A549 (cell line): Measurements from ENCODE around the gene IL20RA. TPM values are rescaled to one million over a fixed set of nuclear protein-coding genes. Genes with fewer than 3 reads are reported as not detected.

Experiments
- ATAC-seq, 2 experiments: fragments of 200-7000 bp in 1 of 2; fragments of >200 bp in 1 of 2; cut with Nextera tagmentation in 1 of 2; cut with Tn5 transposase in 1 of 2; 3 replicates each; pipeline versions ENCODE4 v1.8.0 to v1.9.1; 2018 to 2020; ENCODE audit warnings: mild to moderate bottlenecking in 1 of 2, moderate library complexity in 1 of 2
- CTCF ChIA-PET: fragments of 300-600 bp; sonication (Branson Sonifier 250); formaldehyde crosslinking; extraction: SDS; loops from one replicate; lab custom pipeline; 2021; ENCODE audit warnings: antibody characterized with exemption, inconsistent platforms; lab: Yijun Ruan, JAX
- POLR2A ChIA-PET: fragments of 350-600 bp; formaldehyde crosslinking; extraction: SDS; loops from one replicate; lab custom pipeline; 2021; ENCODE audit warnings: antibody characterized with exemption, inconsistent platforms; lab: Yijun Ruan, JAX
- DNase-seq, 2 experiments: peaks; one replicate each; pipeline versions ENCODE4 v3.0.0 to v3.0.0-alpha.2; 2011 to 2016; ENCODE audit warnings: low read depth in 1 of 2, low spot score in 1 of 2
- FAIRE-seq: peaks from 2 replicates; lab custom pipeline; 2011; peaks lifted over from hg19 to GRCh38; lab: Jason Lieb, UNC
- H3K27ac ChIP-seq, 2 experiments: fragments of >200 bp; sonication (Bioruptor Twin); formaldehyde crosslinking; 3 replicates each; pipeline ENCODE4 v1.5.1; 2016 to 2017
- H3K4me1 ChIP-seq: fragments of >200 bp; sonication (Bioruptor Twin); formaldehyde crosslinking; 3 replicates; pipeline ENCODE4 v1.6.1; 2016
- H3K4me2 ChIP-seq: fragments of >200 bp; sonication (Bioruptor Twin); formaldehyde crosslinking; 3 replicates; pipeline ENCODE4 v1.6.1; 2016
- H3K4me3 ChIP-seq: fragments of >200 bp; sonication (Bioruptor Twin); formaldehyde crosslinking; 3 replicates; pipeline ENCODE4 v1.5.1; 2016
- H3K9me3 ChIP-seq: fragments of >200 bp; sonication (Bioruptor Twin); formaldehyde crosslinking; 3 replicates; pipeline ENCODE4 v1.6.1; 2016
- BHLHE40 ChIP-seq: IDR thresholded peaks from 2 replicates; pipeline ENCODE4 v1.6.1; 2012; ENCODE audit warnings: low read depth, low read length, inconsistent platforms
- CBX8 ChIP-seq: fragments of 200-600 bp; sonication (generic); IDR thresholded peaks from 2 replicates; pipeline ENCODE4 v1.6.1; 2016
- EHF ChIP-seq: fragments of 250-450 bp; sonication (Bioruptor Pico); IDR thresholded peaks from 2 replicates; pipeline ENCODE4 v1.5.0; 2020; ENCODE audit warnings: mild to moderate bottlenecking
- EHMT2 ChIP-seq: fragments of 200-600 bp; sonication (generic); IDR thresholded peaks from 2 replicates; pipeline ENCODE4 v1.6.1; 2016; ENCODE audit warnings: antibody characterized with exemption, low read depth, mild to moderate bottlenecking, moderate library complexity
- EP300 ChIP-seq, 2 experiments: fragments of >200 bp; sonication (Bioruptor Twin); formaldehyde crosslinking; IDR thresholded peaks; 2 replicates in 1 of 2; 3 replicates in 1 of 2; pipeline ENCODE4 v1.6.1; 2016 to 2017
- ESRRA ChIP-seq: fragments of 150-350 bp; IDR thresholded peaks from 2 replicates; pipeline ENCODE4 v1.6.1; 2014; ENCODE audit warnings: mild to moderate bottlenecking, low read length, borderline replicate concordance
- FOSB ChIP-seq: fragments of 250-450 bp; sonication (Bioruptor Pico); IDR thresholded peaks from 2 replicates; pipeline ENCODE4 v1.5.0; 2020; ENCODE audit warnings: mild to moderate bottlenecking, moderate library complexity
- FOXS1 ChIP-seq: fragments of 250-450 bp; sonication (Bioruptor Pico); IDR thresholded peaks from 2 replicates; pipeline ENCODE4 v1.5.0; 2020; ENCODE audit warnings: mild to moderate bottlenecking, moderate library complexity
- HEYL ChIP-seq: fragments of 250-450 bp; sonication (Bioruptor Pico); IDR thresholded peaks from 2 replicates; pipeline ENCODE4 v1.8.0; 2021; ENCODE audit warnings: mild to moderate bottlenecking, moderate library complexity
- HOXA7 ChIP-seq: fragments of 250-450 bp; sonication (Bioruptor Pico); IDR thresholded peaks from 2 replicates; pipeline ENCODE4 v1.5.0; 2020; ENCODE audit warnings: mild to moderate bottlenecking, moderate library complexity
- HOXB13 ChIP-seq: fragments of 250-450 bp; sonication (Bioruptor Pico); IDR thresholded peaks from 2 replicates; pipeline ENCODE4 v1.5.0; 2020; ENCODE audit warnings: low read depth, mild to moderate bottlenecking, moderate library complexity
- HOXB5 ChIP-seq: fragments of 250-450 bp; sonication (Bioruptor Pico); IDR thresholded peaks from 2 replicates; pipeline ENCODE4 v1.5.0; 2020; ENCODE audit warnings: mild to moderate bottlenecking, moderate library complexity
- JUN ChIP-seq, 2 experiments: fragments of >200 bp; sonication (Bioruptor Twin); formaldehyde crosslinking; IDR thresholded peaks; 2 replicates in 1 of 2; 3 replicates in 1 of 2; pipeline ENCODE4 v1.6.1; 2016 to 2017
- MAZ ChIP-seq: fragments of 150-350 bp; IDR thresholded peaks from 2 replicates; pipeline ENCODE4 v1.6.1; 2014; ENCODE audit warnings: antibody characterized with exemption, low read depth, low read length, borderline replicate concordance
- MYC ChIP-seq: IDR thresholded peaks from 2 replicates; pipeline ENCODE4 v1.6.1; 2012; ENCODE audit warnings: mild to moderate bottlenecking, inconsistent platforms, low read length, improper control_type of control experiment, borderline replicate concordance
- NFE2L2 ChIP-seq: fragments of 150-350 bp; conservative IDR thresholded peaks from 2 replicates; pipeline ENCODE4 v1.6.1; 2014; ENCODE audit warnings: low read length
- NR3C1 ChIP-seq: fragments of >200 bp; sonication (Bioruptor Twin); formaldehyde crosslinking; IDR thresholded peaks from 3 replicates; pipeline ENCODE4 v1.6.1; 2017
- POLR2A ChIP-seq: IDR thresholded peaks from 2 replicates; pipeline ENCODE4 v1.6.1; 2012; ENCODE audit warnings: mild to moderate bottlenecking, low read length
- POLR2AphosphoS2 ChIP-seq: conservative IDR thresholded peaks from 2 replicates; pipeline ENCODE4 v1.6.1; 2012; ENCODE audit warnings: low read length, improper control_type of control experiment, inconsistent platforms
- RAD21 ChIP-seq, 2 experiments: fragments of >200 bp in 1 of 2; sonication (Bioruptor Twin) in 1 of 2; formaldehyde crosslinking in 1 of 2; IDR thresholded peaks in 1 of 2; conservative IDR thresholded peaks in 1 of 2; 2 replicates in 1 of 2; 3 replicates in 1 of 2; pipeline ENCODE4 v1.6.1; 2012 to 2018; ENCODE audit warnings: inconsistent platforms in 1 of 2
- ZC3H11A ChIP-seq: fragments of 450-650 bp; IDR thresholded peaks from 2 replicates; pipeline ENCODE4 v1.6.1; 2014; ENCODE audit warnings: antibody characterized with exemption, mild to moderate bottlenecking
- ZFP36 ChIP-seq: fragments of 450-650 bp; IDR thresholded peaks from 2 replicates; pipeline ENCODE4 v1.6.1; 2014; ENCODE audit warnings: borderline replicate concordance; ENCODE audit not compliant: partially characterized antibody
- WGBS: methylation state at CpG from one replicate; pipeline ENCODE4 v1.1.6; 2017; ENCODE audit errors: missing lambda C conversion rate; 5-methylcytosine and 5-hydroxymethylcytosine counted together
- polyA plus RNA-seq, 4 experiments: library from polyadenylated mRNA; depleted of rRNA in 3 of 4; stranded (reverse); fragments of >200 nt; fragmentation: RNase III in 1 of 4; extraction: RNeasy Plus Mini Kit Qiagen cat#74134 plus additional on column Dnase treatment in 1 of 4; gene quantifications; 2 replicates in 3 of 4; 3 replicates in 1 of 4; pipeline ENCODE4 v1.2.3, GENCODE V29; 2011 to 2017
- TF ChIP-seq, protein P1 (sequence below): fragments of 450-650 bp; IDR thresholded peaks from 2 replicates; pipeline ENCODE4 v1.6.1; 2014; ENCODE audit warnings: antibody characterized with exemption
- TF ChIP-seq, protein P2 (sequence below): fragments of 250-450 bp; sonication (Bioruptor Pico); IDR thresholded peaks from 2 replicates; pipeline ENCODE4 v1.5.0; 2021; ENCODE audit warnings: mild to moderate bottlenecking, moderate library complexity, borderline replicate concordance
- TF ChIP-seq, protein P3 (sequence below): IDR thresholded peaks from 2 replicates; pipeline ENCODE4 v1.6.1; 2012
- TF ChIP-seq, protein P4 (sequence below): fragments of >200 bp; sonication (Bioruptor Twin); formaldehyde crosslinking; IDR thresholded peaks from 3 replicates; pipeline ENCODE4 v1.6.1; 2016
- TF ChIP-seq, protein P5 (sequence below): fragments of >200 bp; sonication (Bioruptor Twin); formaldehyde crosslinking; IDR thresholded peaks from 3 replicates; pipeline ENCODE4 v1.5.1; 2016

IL20RA gene
- polyA plus RNA-seq, 2 of the 4 experiments (the other 2 are of a cell fraction), result 0.08 TPM; not detected in 1

DNA sequence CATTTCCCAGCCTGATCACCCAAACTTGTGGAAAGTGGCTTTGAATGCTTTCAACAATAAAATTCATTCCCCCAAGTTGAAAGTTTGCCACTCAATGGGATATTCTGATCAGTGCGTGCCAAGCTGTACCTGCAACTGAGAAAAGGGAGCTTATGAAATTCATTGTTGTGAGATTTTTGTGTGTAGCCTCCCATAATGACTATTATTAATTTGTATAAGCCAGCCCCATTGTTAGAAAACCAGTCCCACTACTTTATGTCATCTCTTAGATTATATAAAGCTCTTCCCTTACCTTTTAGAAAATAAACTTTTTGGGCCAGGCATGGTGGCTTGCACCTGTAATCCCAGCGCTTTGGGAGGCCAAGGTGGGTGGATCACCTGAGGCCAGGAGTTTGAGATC, 15.9 kb downstream of the IL20RA start:
- H3K4me2 ChIP-seq, result no peak overlapping the region
- TF ChIP-seq, protein P1, sequence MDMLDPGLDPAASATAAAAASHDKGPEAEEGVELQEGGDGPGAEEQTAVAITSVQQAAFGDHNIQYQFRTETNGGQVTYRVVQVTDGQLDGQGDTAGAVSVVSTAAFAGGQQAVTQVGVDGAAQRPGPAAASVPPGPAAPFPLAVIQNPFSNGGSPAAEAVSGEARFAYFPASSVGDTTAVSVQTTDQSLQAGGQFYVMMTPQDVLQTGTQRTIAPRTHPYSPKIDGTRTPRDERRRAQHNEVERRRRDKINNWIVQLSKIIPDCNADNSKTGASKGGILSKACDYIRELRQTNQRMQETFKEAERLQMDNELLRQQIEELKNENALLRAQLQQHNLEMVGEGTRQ, result no peak
- TF ChIP-seq ZFP36, result no peak
- no peak for TF ChIP-seq POLR2A
- TF ChIP-seq, all 56 proteins: peak for 0
- no peak for DNase-seq
- no peak for FAIRE-seq
- Histone ChIP-seq H3K9me3 (no peaks in the 10 kb centered on the region), H3K4me3 (no peak overlapping the region), H3K4me1 (no peaks in the 10 kb centered on the region), H3K27ac (no peak overlapping the region)
- 40% methylated on average over 2 of the region's 2 CpGs for WGBS
- ChIA-PET POLR2A (no interaction called here), CTCF (no interaction called here)
- ATAC-seq, result no peak

DNA sequence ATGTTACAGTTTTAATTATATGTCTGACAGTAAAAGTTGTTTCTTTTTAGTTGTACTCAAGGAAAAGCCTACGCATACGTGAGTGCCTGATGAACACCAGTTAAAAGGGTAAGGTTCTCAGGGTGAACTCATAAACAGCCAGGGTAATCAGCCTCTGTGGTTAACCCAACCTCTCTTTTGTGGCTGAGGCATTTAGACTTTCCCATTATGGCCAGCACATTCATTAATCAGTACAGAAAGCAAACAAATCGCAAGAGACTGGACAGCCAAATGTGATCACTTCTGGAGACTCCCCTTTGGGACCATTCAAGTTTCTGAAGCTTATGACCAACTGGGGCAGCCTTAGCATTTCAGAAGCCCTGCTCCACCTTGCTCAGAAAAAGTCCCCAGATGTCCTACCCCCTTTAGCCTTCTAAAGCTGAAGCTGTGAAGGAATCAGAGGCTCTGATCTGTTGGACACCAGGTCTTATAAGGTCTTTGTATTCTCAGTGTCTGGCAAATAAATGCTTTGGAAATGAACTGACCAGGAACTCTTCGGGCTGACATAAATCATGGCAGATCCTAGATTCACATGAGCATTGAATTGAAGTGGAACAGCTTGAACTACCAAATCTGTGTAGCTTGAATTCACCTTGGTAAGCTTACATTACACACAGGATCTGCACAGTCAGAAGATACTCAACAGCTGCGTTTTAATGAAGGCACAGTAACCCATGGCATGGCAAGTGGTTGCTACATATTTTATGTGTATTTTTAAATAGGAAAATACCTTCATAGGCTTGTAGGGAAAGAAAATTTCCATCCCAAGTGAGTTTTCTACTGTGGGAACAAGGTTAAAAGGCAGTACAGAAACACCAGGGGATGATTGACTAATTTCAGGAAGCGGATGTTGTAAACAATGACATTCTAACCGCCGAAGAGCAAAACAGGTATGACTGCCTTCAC, 18.7 kb downstream of the IL20RA start:
- 65% methylated on average over 8 of the region's 8 CpGs for WGBS
- TF ChIP-seq FOXS1 (no peak), EP300 (IDR thresholded peaks at IDR 0.05) (no peak), NFE2L2 (no peak), MAZ (no peak), ZFP36 (no peak), HOXB5 (CRISPR knock-in tag) (no peak), POLR2A (no peak), EHMT2 (no peak), EHF (CRISPR knock-in tag) (no peak), HOXA7 (no peak)
- TF ChIP-seq, protein P2, sequence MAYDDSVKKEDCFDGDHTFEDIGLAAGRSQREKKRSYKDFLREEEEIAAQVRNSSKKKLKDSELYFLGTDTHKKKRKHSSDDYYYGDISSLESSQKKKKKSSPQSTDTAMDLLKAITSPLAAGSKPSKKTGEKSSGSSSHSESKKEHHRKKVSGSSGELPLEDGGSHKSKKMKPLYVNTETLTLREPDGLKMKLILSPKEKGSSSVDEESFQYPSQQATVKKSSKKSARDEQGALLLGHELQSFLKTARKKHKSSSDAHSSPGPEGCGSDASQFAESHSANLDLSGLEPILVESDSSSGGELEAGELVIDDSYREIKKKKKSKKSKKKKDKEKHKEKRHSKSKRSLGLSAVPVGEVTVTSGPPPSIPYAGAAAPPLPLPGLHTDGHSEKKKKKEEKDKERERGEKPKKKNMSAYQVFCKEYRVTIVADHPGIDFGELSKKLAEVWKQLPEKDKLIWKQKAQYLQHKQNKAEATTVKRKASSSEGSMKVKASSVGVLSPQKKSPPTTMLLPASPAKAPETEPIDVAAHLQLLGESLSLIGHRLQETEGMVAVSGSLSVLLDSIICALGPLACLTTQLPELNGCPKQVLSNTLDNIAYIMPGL (CRISPR knock-in tag), result no peak
- TF ChIP-seq, protein P3, sequence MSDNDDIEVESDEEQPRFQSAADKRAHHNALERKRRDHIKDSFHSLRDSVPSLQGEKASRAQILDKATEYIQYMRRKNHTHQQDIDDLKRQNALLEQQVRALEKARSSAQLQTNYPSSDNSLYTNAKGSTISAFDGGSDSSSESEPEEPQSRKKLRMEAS, result no peak
- ATAC-seq (no peak), FAIRE-seq (no peak), DNase-seq (no peak)
- H3K4me2 ChIP-seq, result no peak overlapping the region
- no peak overlapping the region for H3K4me3 ChIP-seq
- H3K27ac ChIP-seq, result no peak overlapping the region
- CTCF ChIA-PET, result interaction anchor here (1.6 kb wide), 1 partner anchor 12 kb away, joined by 6 read pairs; no protein-coding TSS in a partner anchor
- POLR2A ChIA-PET, result no interaction called here
- H3K9me3 ChIP-seq, result no peaks in the 10 kb centered on the region
- no peaks in the 10 kb centered on the region for H3K4me1 ChIP-seq

DNA sequence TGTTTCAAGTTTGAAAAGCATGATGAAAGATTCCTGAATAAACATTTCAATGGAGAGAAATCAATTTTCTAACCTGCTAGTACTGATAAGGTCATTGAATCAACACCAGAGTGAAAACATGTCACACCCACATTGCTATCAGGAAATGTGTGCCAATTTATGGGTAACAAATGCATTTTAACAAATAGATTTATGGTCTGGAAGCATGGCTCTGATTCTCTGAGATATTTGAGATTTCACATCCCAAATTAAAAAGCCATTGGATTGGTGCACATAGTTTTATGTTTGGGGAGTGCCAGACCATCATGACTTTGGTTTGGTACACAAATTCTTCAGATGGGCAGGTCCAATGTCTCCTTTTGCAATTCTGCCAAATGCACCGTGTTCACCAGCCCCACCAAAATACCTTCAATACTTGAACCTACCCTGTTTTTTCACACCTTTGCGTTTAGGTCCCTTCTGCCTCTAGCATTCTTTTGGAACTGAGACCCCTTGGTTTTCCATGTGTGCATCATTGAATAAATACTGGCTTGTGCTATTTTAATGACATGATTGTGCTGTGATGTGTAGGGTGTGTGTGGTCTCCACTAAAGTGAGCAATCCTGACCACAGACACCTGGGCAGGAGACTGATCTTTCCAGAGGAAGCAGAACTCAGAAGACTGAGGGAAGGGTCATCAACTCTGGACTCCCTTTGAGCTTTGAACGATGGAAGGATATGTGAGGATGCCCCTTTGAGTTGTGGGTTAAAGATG, 20.4 kb downstream of the IL20RA start:
- FAIRE-seq, result no peak
- DNase-seq, result no peak
- no peak overlapping the region for H3K4me3 ChIP-seq
- CTCF ChIA-PET, result interaction anchor here (0.6 kb wide), 1 partner anchor 290 kb away, joined by 3 read pairs; no protein-coding TSS in a partner anchor
- ATAC-seq, result no peak
- H3K27ac ChIP-seq, result no peak overlapping the region
- H3K9me3 ChIP-seq, result no peaks in the 10 kb centered on the region
- H3K4me1 ChIP-seq, result no peaks in the 10 kb centered on the region
- no peak overlapping the region for H3K4me2 ChIP-seq
- POLR2A ChIA-PET, result no interaction called here
- 23% methylated on average over 3 of the region's 3 CpGs for WGBS
- no peak for TF ChIP-seq FOXS1
- TF ChIP-seq ZC3H11A, result no peak
- no peak for TF ChIP-seq RAD21 (conservative IDR thresholded peaks at IDR 0.05 in 1 of 2, IDR thresholded peaks at IDR 0.05 in 1 of 2)
- no peak for TF ChIP-seq HOXB5 (CRISPR knock-in tag)
- TF ChIP-seq, protein P4, sequence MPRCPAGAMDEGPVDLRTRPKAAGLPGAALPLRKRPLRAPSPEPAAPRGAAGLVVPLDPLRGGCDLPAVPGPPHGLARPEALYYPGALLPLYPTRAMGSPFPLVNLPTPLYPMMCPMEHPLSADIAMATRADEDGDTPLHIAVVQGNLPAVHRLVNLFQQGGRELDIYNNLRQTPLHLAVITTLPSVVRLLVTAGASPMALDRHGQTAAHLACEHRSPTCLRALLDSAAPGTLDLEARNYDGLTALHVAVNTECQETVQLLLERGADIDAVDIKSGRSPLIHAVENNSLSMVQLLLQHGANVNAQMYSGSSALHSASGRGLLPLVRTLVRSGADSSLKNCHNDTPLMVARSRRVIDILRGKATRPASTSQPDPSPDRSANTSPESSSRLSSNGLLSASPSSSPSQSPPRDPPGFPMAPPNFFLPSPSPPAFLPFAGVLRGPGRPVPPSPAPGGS, result no peak
- TF ChIP-seq JUN (IDR thresholded peaks at IDR 0.05), result no peak
- TF ChIP-seq POLR2AphosphoS2, result no peak
- TF ChIP-seq FOSB, result no peak
- no peak for TF ChIP-seq BHLHE40
- no peak for TF ChIP-seq ESRRA
- TF ChIP-seq, protein P5, sequence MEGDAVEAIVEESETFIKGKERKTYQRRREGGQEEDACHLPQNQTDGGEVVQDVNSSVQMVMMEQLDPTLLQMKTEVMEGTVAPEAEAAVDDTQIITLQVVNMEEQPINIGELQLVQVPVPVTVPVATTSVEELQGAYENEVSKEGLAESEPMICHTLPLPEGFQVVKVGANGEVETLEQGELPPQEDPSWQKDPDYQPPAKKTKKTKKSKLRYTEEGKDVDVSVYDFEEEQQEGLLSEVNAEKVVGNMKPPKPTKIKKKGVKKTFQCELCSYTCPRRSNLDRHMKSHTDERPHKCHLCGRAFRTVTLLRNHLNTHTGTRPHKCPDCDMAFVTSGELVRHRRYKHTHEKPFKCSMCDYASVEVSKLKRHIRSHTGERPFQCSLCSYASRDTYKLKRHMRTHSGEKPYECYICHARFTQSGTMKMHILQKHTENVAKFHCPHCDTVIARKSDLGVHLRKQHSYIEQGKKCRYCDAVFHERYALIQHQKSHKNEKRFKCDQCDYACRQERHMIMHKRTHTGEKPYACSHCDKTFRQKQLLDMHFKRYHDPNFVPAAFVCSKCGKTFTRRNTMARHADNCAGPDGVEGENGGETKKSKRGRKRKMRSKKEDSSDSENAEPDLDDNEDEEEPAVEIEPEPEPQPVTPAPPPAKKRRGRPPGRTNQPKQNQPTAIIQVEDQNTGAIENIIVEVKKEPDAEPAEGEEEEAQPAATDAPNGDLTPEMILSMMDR, result no peak
- no peak for TF ChIP-seq HEYL
- TF ChIP-seq MYC, result no peak
- no peak for TF ChIP-seq CBX8
- no peak for TF ChIP-seq NR3C1
- no peak for TF ChIP-seq HOXB13 (CRISPR knock-in tag)
